Limb (tissue), 2 donors: Measurements from ENCODE around the gene APC2.
"Not testable (repeated sequence)": the region's sequence is repeated elsewhere in the genome, so short reads cannot be mapped to it uniquely, and the experiment has no call there.

Experiments used
- DNase-seq, 2 donors: peaks; one replicate each; pipeline ENCODE4 v3.0.0-alpha.2; 2016; ENCODE audit errors: extremely low spot score in 2 of 2

The APC2 gene

DNA sequence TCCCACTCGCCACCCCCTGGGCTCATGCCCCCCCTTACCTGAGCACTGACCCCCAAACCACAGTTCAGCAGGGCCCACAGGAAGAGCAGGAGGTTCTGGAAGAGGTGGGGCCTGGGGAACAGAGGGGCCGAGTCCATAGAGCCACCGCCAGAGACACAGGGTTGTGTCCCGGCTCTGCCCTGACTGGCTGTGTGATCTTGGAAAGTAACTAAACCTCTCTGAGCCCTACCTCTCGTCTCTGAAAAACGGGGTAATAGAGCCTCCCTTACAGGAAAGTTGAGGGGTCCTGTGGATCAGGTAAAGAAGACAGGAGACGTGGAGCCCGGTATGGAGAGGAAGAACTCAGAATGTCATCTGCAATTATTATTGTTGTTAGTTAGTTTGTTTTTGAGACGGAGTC lies 60.9 kb downstream of the APC2 start:
- DNase-seq, result no peak

- no peak for DNase-seq
These were observed 61.7 kb downstream of the APC2 start for GRCh38 chr19:1511318-1512317.

DNA sequence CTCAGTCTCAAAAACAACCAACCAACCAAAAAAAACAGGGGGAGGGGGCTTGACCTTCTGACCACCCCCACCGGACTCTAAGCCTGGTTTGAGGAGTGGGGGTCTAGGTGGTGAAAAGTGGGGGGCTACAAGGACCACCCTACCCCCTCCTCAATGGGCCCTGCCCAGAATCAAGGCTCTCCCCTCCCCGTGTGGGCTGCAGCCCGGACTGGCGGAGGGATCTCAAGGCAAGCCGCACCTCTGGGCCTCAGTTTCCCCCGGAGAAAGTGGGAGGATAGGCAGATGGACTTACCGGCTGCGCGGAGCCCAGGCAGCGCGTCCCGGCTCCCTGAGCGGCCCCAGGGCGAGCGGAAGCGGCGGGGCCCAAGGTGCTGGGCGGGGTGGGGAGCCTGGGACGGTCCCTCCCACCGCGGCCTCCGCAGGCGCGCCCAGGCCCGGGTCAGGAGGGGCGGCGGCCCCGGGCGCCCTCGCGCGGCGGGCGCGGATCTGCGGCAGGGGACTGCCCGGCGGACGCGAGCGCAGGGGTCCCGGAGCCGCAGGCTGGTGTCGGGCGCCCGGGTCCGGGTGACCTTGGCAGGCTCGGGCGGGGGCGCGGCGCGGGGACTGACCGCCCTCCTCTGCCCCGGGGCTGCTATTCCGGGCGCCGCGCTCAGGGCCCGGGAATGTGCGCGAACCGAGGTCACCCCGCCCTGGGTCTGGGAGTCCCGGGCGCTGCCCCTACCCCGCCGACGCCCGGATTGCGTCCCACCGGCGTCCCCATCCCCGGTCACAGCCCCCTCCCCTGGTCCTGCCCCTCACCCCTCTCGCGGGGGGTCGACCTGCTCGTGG lies 63.0 kb downstream of the APC2 start, which contains the start of gene ADAMTSL5:
ADAMTSL5 (minus strand) TSS at position 349 of the 828 bp plus-strand sequence. CDS start 2,076 bp downstream, outside the sequence.
- DNase-seq, result no peak

GRCh38 chr19:1513499-1514294 lies 63.8 kb downstream of the APC2 start:
- DNase-seq, result peak in 1 of 2 donors; percentile 63

DNA sequence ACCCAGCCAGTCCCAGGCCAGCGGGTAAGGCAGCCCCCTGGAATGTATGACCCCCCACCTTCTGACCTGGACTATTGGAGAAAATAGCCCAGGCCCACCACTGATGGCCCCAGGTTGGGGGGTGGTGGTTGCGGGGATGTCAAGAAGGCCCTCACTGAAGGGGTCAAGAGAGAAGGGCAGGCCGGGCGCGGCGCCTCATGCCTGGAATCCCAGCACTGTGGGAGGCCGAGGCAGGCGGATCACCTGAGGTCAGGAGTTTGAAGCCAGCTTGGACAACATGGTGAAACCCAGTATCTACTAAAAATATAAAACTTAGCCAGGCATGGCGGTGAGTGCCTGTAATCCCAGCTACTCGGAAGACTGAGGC lies 64.4 kb downstream of the APC2 start:
- no peak for DNase-seq

GRCh38 chr19:1514986-1515721 lies 65.2 kb downstream of the APC2 start:
- DNase-seq, result no peak

DNA sequence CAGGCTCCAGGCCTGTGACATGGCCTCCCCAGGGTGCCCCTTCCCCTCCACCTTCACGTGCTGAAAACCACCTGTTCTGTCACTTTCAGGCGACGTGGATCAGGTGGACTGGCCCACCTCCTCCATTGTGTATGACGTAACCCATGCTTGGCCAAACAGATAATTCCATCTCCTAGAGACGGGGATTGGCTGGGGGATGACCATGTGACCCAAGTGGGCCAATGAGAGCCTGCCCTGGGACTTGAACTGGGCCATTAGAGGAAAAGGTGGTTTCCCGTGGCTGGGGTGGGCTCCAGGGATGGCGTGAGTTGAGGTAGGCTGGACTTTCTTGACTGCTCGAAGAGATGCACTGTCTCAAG lies 66.5 kb downstream of the APC2 start:
- no peak for DNase-seq

GRCh38 chr19:1518471-1518870 lies 68.5 kb downstream of the APC2 start:
- DNase-seq, result no peak

DNA sequence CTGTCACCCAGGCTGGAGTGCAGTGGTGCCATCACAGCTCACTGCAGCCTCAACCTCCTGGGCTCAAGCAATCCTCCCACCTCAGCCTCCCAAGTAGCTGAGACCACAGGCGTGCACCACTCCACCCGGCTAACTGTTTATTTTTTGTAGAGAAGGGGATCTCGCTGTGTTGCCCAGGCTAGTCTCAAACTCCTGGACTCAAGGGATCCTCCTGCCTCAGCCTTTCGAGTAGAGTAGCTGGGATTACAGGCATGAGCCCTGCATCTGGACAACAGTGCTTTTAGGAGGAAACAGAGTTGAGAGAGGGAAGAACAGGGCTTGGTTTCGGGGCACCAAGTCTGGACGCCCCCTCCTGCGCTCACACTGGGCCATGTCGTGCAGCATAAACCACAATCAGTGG lies 69.9 kb downstream of the APC2 start:
- DNase-seq, result not testable (repeated sequence)

- DNase-seq, result no peak
These were observed 70.4 kb downstream of the APC2 start for GRCh38 chr19:1520203-1520780.

GRCh38 chr19:1521636-1522035 lies 71.7 kb downstream of the APC2 start:
- DNase-seq, result no peak

DNA sequence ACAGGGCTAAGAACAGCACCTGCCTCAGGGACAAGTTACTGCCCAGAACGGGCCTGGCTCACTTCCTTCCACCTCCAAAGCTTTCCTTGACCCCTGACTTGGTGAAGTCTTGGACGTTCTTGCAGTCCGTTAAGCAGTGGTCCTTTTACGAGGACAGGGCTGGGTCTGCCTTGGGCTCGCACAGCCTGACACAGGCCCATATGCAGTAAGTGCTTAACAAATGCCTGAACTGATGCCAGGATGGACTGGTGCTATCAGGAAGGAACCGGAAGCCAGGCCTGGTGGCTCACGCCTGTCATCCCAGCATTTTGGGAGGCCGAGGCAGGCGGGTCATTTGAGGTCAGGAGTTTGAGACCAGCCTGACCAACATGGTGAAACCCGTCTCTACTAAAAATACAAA lies 72.1 kb downstream of the APC2 start:
- DNase-seq, result no peak

- DNase-seq, result no peak
These were observed 72.9 kb downstream of the APC2 start for GRCh38 chr19:1522838-1523237.
